ENCODE results near the gene CNTN4. TPM values are rescaled to one million over a fixed set of nuclear protein-coding genes. Genes with fewer than 3 reads are reported as not detected.

CNTN4 gene
- total RNA-seq, 3 donors from 2014 or later: 6.6 to 16.7 (median 16.7) TPM

DNA sequence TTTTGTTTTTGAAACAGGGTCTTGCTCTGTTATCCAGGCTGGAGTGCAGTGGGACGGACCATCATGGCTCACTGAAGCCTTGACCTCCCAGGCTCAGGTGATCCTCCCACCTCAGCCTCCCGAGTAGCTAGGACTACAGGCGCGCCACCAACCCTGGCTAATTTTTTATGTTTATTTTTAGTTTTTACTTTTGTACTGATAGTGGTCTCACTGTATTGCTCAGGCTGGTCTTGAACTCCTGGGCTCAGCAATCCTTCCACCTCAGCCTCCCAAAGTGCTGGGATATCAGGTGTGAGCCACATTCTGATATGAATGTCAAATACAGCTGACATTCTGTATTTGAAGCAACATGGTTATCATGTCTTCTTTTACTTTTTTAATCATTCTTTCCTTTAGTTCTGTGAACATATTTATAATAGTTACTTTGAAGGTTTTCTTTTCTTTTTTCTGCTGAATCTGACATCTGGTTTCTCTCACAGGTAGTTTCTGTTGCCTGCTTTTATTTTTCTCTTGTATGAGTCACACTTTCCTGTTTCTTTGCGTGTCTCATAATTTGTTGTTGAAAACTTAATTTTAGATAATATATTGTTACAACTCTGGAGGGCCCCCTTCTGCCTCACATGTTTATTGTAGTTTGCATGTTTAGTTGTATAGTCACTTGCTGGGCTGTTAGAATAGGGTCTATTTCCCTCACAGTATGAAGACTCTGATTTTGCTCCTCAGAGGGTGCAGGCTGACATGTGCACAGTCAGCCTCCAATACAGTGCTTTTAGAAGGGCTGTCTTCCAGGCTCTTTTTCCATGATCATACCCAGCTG, 8.4 kb upstream of the CNTN4 start:
- no peak overlapping the region for H3K4me3 ChIP-seq
- H3K36me3 ChIP-seq: no peaks in the 10 kb centered on the region
- H3K27ac ChIP-seq: no peak overlapping the region
- no peaks in the 10 kb centered on the region for H3K27me3 ChIP-seq
- H3K4me1 ChIP-seq: no peaks in the 10 kb centered on the region
- TF ChIP-seq POLR2AphosphoS5 (IDR thresholded peaks at IDR 0.05): no peak
- TF ChIP-seq, protein P1, sequence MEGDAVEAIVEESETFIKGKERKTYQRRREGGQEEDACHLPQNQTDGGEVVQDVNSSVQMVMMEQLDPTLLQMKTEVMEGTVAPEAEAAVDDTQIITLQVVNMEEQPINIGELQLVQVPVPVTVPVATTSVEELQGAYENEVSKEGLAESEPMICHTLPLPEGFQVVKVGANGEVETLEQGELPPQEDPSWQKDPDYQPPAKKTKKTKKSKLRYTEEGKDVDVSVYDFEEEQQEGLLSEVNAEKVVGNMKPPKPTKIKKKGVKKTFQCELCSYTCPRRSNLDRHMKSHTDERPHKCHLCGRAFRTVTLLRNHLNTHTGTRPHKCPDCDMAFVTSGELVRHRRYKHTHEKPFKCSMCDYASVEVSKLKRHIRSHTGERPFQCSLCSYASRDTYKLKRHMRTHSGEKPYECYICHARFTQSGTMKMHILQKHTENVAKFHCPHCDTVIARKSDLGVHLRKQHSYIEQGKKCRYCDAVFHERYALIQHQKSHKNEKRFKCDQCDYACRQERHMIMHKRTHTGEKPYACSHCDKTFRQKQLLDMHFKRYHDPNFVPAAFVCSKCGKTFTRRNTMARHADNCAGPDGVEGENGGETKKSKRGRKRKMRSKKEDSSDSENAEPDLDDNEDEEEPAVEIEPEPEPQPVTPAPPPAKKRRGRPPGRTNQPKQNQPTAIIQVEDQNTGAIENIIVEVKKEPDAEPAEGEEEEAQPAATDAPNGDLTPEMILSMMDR (IDR thresholded peaks at IDR 0.05): no peak
- TF ChIP-seq POLR2A (IDR thresholded peaks at IDR 0.05): no peak
- no peak for DNase-seq (ENCODE audit: low spot score in 2 of 2)
- H3K9me3 ChIP-seq: no peaks in the 10 kb centered on the region
- intact Hi-C loops (cut with DNase I; ENCODE audit: low total_unique reads): no loop called here

- intact Hi-C loops (cut with DNase I; ENCODE audit: low total_unique reads): no loop called here
- Histone ChIP-seq H3K36me3 (no peaks in the 10 kb centered on the region), H3K27ac (no peak overlapping the region), H3K27me3 (no peaks in the 10 kb centered on the region), H3K4me3 (no peak overlapping the region), H3K9me3 (no peaks in the 10 kb centered on the region), H3K4me1 (peaks cover 0 to 4% of the 10 kb centered on the region in 2 donors)
- TF ChIP-seq POLR2AphosphoS5 (IDR thresholded peaks at IDR 0.05): no peak
- TF ChIP-seq, protein P1 (IDR thresholded peaks at IDR 0.05): no peak
- TF ChIP-seq POLR2A (IDR thresholded peaks at IDR 0.05): no peak
- no peak for DNase-seq (ENCODE audit: low spot score in 2 of 2)
Observed at GRCh38 chr3:2092758-2093157, 5.9 kb upstream of the CNTN4 start.

DNA sequence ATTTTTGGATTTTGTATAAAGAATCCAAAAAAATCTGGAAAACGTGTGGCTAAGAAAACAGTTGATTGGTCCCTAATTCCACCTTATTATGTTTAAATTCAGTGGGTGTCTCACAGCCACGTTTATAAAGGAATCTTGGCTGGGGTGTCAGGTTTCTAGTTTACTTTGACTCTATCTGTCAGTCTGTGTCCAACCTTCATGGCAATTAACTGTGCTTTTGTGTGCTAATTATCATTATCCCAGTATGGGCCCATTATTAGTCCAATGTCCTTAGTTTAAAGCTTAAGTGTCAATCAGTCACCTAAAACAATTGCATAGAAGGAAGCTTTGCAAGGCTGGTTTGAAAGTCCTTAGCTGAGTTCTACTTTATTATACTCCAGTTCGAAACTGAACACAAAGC, 3.7 kb upstream of the CNTN4 start:
- no peaks in the 10 kb centered on the region for H3K9me3 ChIP-seq
- intact Hi-C loops (cut with DNase I; ENCODE audit: low total_unique reads): no loop called here
- no peaks in the 10 kb centered on the region for H3K36me3 ChIP-seq
- TF ChIP-seq, protein P1 (IDR thresholded peaks at IDR 0.05): no peak
- TF ChIP-seq POLR2A (IDR thresholded peaks at IDR 0.05) (no peak), POLR2AphosphoS5 (IDR thresholded peaks at IDR 0.05) (no peak)
- H3K4me3 ChIP-seq: no peak overlapping the region
- peaks cover 0 to 6% of the 10 kb centered on the region in 2 donors for H3K27me3 ChIP-seq
- H3K27ac ChIP-seq: no peak overlapping the region
- no peak for DNase-seq (ENCODE audit: low spot score in 2 of 2)
- H3K4me1 ChIP-seq: peaks cover 0 to 4% of the 10 kb centered on the region in 2 donors

- peaks cover 0 to 6% of the 10 kb centered on the region in 2 donors for H3K27me3 ChIP-seq
- intact Hi-C loops (cut with DNase I; ENCODE audit: low total_unique reads): no loop called here
Observed at GRCh38 chr3:2096216-2096615, 2.5 kb upstream of the CNTN4 start.

More at GRCh38 chr3:2096216-2096615, 2.5 kb upstream of the CNTN4 start:
- Histone ChIP-seq H3K4me3 (peak overlapping the region in 1 of 3 donors; percentile 18), H3K27ac (no peak overlapping the region), H3K4me1 (peaks cover 0 to 4% of the 10 kb centered on the region in 2 donors), H3K9me3 (no peaks in the 10 kb centered on the region), H3K36me3 (no peaks in the 10 kb centered on the region)
- no peak for DNase-seq (ENCODE audit: low spot score in 2 of 2)
- TF ChIP-seq POLR2A (IDR thresholded peaks at IDR 0.05): no peak
- TF ChIP-seq, protein P1 (IDR thresholded peaks at IDR 0.05): no peak
- TF ChIP-seq POLR2AphosphoS5 (IDR thresholded peaks at IDR 0.05): no peak

All from breast epithelium (tissue), 4 donors.